ENCODE data around the gene SRPK2.
"Not testable (repeated sequence)": the region's sequence is repeated elsewhere in the genome, so short reads cannot be mapped to it uniquely, and the experiment has no call there.

Gene SRPK2

GRCh38 chr7:105215182-105215581, 173.5 kb downstream of the SRPK2 start:
- no peak for DNase-seq

GRCh38 chr7:105213611-105214010, 175.1 kb downstream of the SRPK2 start:
- DNase-seq, result no peak

GRCh38 chr7:105212212-105212611, 176.5 kb downstream of the SRPK2 start:
- no peak for DNase-seq

- DNase-seq, result no peak
Measured at GRCh38 chr7:105210721-105211205, 178.0 kb downstream of the SRPK2 start.

- DNase-seq, result no peak
Measured at GRCh38 chr7:105209870-105210269, 178.9 kb downstream of the SRPK2 start.

GRCh38 chr7:105209433-105209832, 179.3 kb downstream of the SRPK2 start:
- no peak for DNase-seq

- no peak for DNase-seq
Measured at GRCh38 chr7:105206985-105207384, 181.7 kb downstream of the SRPK2 start.

GRCh38 chr7:105205592-105206237, 183.0 kb downstream of the SRPK2 start:
- DNase-seq, result no peak

GRCh38 chr7:105204953-105205352, 183.8 kb downstream of the SRPK2 start:
- DNase-seq, result no peak

GRCh38 chr7:105204520-105204919, 184.2 kb downstream of the SRPK2 start:
- no peak for DNase-seq

GRCh38 chr7:105202616-105203015, 186.1 kb downstream of the SRPK2 start:
- no peak for DNase-seq

GRCh38 chr7:105199386-105199785, 189.3 kb downstream of the SRPK2 start:
- no peak for DNase-seq

- no peak for DNase-seq
Measured at GRCh38 chr7:105198223-105198622, 190.5 kb downstream of the SRPK2 start.

- DNase-seq, result no peak
Measured at GRCh38 chr7:105196473-105196872, 192.2 kb downstream of the SRPK2 start.

- no peak for DNase-seq
Measured at GRCh38 chr7:105195891-105196290, 192.8 kb downstream of the SRPK2 start.

- not testable (repeated sequence) for DNase-seq
Measured at GRCh38 chr7:105194959-105195358, 193.8 kb downstream of the SRPK2 start.

- DNase-seq, result no peak
Measured at GRCh38 chr7:105191331-105191730, 197.4 kb downstream of the SRPK2 start.

- no peak for DNase-seq
Measured at GRCh38 chr7:105189859-105190492, 198.7 kb downstream of the SRPK2 start.

- DNase-seq, result no peak
Measured at GRCh38 chr7:105188201-105188600, 200.5 kb downstream of the SRPK2 start.

GRCh38 chr7:105187302-105188169, 201.2 kb downstream of the SRPK2 start:
- DNase-seq, result no peak

GRCh38 chr7:105185290-105186010, 203.3 kb downstream of the SRPK2 start:
- no peak for DNase-seq

GRCh38 chr7:105180002-105180401, 208.7 kb downstream of the SRPK2 start:
- no peak for DNase-seq
